K562 (cell line): ENCODE data around the gene KRTAP2-3. TPM values are rescaled to one million over a fixed set of nuclear protein-coding genes. Genes with fewer than 3 reads are reported as not detected.

Experiments used
- ATF7 ChIP-seq: fragments of 450-650 bp; IDR thresholded peaks from 2 replicates; pipeline ENCODE4 v1.7.1; 2014; ENCODE audit warnings: mild to moderate bottlenecking, moderate library complexity
- CHD7 ChIP-seq: fragments of 200-600 bp; sonication (generic); IDR thresholded peaks from one replicate; pipeline ENCODE4 v1.6.1; 2012; ENCODE audit warnings: mild to moderate bottlenecking, low read depth, low read length, inconsistent platforms
- FOXJ3 ChIP-seq: sonication (generic); formaldehyde crosslinking; IDR thresholded peaks from 2 replicates; pipeline ENCODE4 v1.4.0; 2020; ENCODE audit warnings: mild to moderate bottlenecking, missing genetic modification reagents
- HNRNPK ChIP-seq: fragments of 200-400 bp; formaldehyde crosslinking; IDR thresholded peaks from one replicate; pipeline ENCODE4 v1.6.1; 2018; ENCODE audit warnings: mild to moderate bottlenecking, low read depth, low read length; ENCODE audit not compliant: poor library complexity, severe bottlenecking
- POLR2AphosphoS2 ChIP-seq: IDR thresholded peaks from 2 replicates; pipeline ENCODE4 v1.6.1; 2012; ENCODE audit warnings: low read length, improper control_type of control experiment
- PRDM10 ChIP-seq: fragments of 450-650 bp; IDR thresholded peaks from 2 replicates; pipeline ENCODE4 v1.6.1; 2018; ENCODE audit not compliant: partially characterized antibody
- SNRNP70 ChIP-seq: fragments of 200-400 bp; formaldehyde crosslinking; optimal IDR thresholded peaks from 2 replicates; pipeline ENCODE3; 2017; ENCODE audit warnings: low read depth, low read length
- SRSF3 ChIP-seq: fragments of 200-400 bp; formaldehyde crosslinking; IDR thresholded peaks from 2 replicates; pipeline ENCODE4 v1.6.1; 2016; ENCODE audit warnings: mild to moderate bottlenecking, low read length, moderate library complexity; ENCODE audit not compliant: insufficient read depth
- TEAD1 ChIP-seq, 2 experiments: fragments of 450-650 bp in 1 of 2; sonication (generic) in 1 of 2; formaldehyde crosslinking; IDR thresholded peaks; 2 replicates each; pipeline versions ENCODE4 v1.4.0 to v1.8.0; 2020 to 2022; ENCODE audit warnings: mild to moderate bottlenecking in 2 of 2, missing genetic modification reagents in 1 of 2
- U2AF1 ChIP-seq: fragments of 200-400 bp; formaldehyde crosslinking; optimal IDR thresholded peaks from 2 replicates; pipeline ENCODE3; 2017; ENCODE audit warnings: mild to moderate bottlenecking, low read depth, low read length, moderate library complexity
- ZNF408 ChIP-seq: fragments of 250-450 bp; sonication (Bioruptor Pico); IDR thresholded peaks from 2 replicates; pipeline ENCODE4 v1.4.0; 2020; ENCODE audit warnings: low read depth, mild to moderate bottlenecking, moderate library complexity
- ZNF445 ChIP-seq: fragments of 250-450 bp; sonication (Bioruptor Pico); IDR thresholded peaks from 2 replicates; pipeline ENCODE4 v1.4.0; 2020; ENCODE audit warnings: low read depth, mild to moderate bottlenecking, moderate library complexity
- polyA plus RNA-seq, 8 experiments: library from polyadenylated mRNA; depleted of rRNA in 4 of 8; stranded (reverse) in 5 of 8; unstranded in 3 of 8; fragments of >200 nt; fragmentation: Nextera tagmentation in 2 of 8; fragmentation: Illumina TruSeq in 1 of 8; extraction: Ambion mirVana in 2 of 8; extraction: Trizol in 1 of 8; gene quantifications; 2 replicates each; pipeline versions ENCODE4 v1.2.1 to v1.2.3, GENCODE V29; 2011 to 2014; ENCODE audit warnings: inconsistent platforms in 1 of 8, missing spikeins in 1 of 8
- total RNA-seq, 7 experiments: library from RNA; depleted of rRNA in 6 of 7; stranded (reverse); fragments of >200 nt in 6 of 7; fragmentation: Illumina TruSeq in 2 of 7; extraction: Trizol in 2 of 7; gene quantifications; 2 replicates each; pipeline versions ENCODE4 v1.2.1 to v1.2.3, GENCODE V29; 2011 to 2021; ENCODE audit warnings: low replicate concordance in 1 of 7

KRTAP2-3 gene
- total and polyA plus RNA-seq, 9 of the 15 experiments (the other 6 are each of a cell fraction or from before 2014, with no cell fraction given), result not detected

- TF ChIP-seq CHD7 (no peak), SRSF3 (no peak), SNRNP70 (no peak), ZNF408 (no peak), FOXJ3 (CRISPR knock-in tag) (no peak), PRDM10 (no peak), HNRNPK (no peak), POLR2AphosphoS2 (no peak), U2AF1 (no peak), ZNF445 (no peak), ATF7 (peak; percentile 92), TEAD1 (CRISPR knock-in tag; IDR thresholded peaks at IDR 0.05) (peak in 1 of 2 experiments; percentile 71; a peak in 2 of 4 replicates)
These were observed 6.1 kb upstream of the KRTAP2-3 start, which contains the start of gene KRTAP2-4 (continued) for GRCh38 chr17:41065829-41066624.
